Osteocyte (in vitro differentiated cells): ENCODE results near the gene PTPRM. TPM values are rescaled to one million over a fixed set of nuclear protein-coding genes. Genes with fewer than 3 reads are reported as not detected.

Experiments used
- DNase-seq: peaks from one replicate; pipeline ENCODE4 v3.0.0; 2021; ENCODE audit warnings: mixed read lengths; ENCODE audit not compliant: unreplicated experiment; ENCODE audit errors: extremely low spot score
- H3K27ac Mint-ChIP-seq: one replicate; pipeline ENCODE4 v1.8.0; 2021; ENCODE audit warnings: mild to moderate bottlenecking, mixed read lengths; ENCODE audit not compliant: unreplicated experiment
- H3K27me3 Mint-ChIP-seq: one replicate; pipeline ENCODE4 v1.8.0; 2021; ENCODE audit warnings: mixed read lengths; ENCODE audit not compliant: unreplicated experiment
- H3K36me3 Mint-ChIP-seq: one replicate; pipeline ENCODE4 v1.8.0; 2021; ENCODE audit warnings: mixed read lengths; ENCODE audit not compliant: unreplicated experiment
- H3K4me1 Mint-ChIP-seq: one replicate; pipeline ENCODE4 v1.8.0; 2021; ENCODE audit warnings: mixed read lengths; ENCODE audit not compliant: unreplicated experiment
- H3K4me3 Mint-ChIP-seq: one replicate; pipeline ENCODE4 v1.8.0; 2021; ENCODE audit warnings: mild to moderate bottlenecking, moderate library complexity, mixed read lengths; ENCODE audit not compliant: unreplicated experiment
- H3K9me3 Mint-ChIP-seq: one replicate; pipeline ENCODE4 v1.8.0; 2021; ENCODE audit warnings: mixed read lengths; ENCODE audit not compliant: unreplicated experiment
- CTCF ChIP-seq: fragments of 200-600 bp; sonication (generic); IDR thresholded peaks from 2 replicates; pipeline ENCODE4 v1.5.0; 2021; ENCODE audit warnings: antibody characterized with exemption, mild to moderate bottlenecking, moderate library complexity
- total RNA-seq: library from RNA; stranded (reverse); gene quantifications from 2 replicates; pipeline ENCODE4 v1.2.1, GENCODE V29; 2021

PTPRM gene
- total RNA-seq, 1 donor from 2014 or later: 105 TPM

- H3K36me3 Mint-ChIP-seq: peaks cover 5% of the 10 kb centered on the region
- H3K9me3 Mint-ChIP-seq: no peaks in the 10 kb centered on the region
- peak; percentile 10 for TF ChIP-seq CTCF
- no peak overlapping the region for H3K27ac Mint-ChIP-seq
- H3K4me1 Mint-ChIP-seq: peaks cover 2% of the 10 kb centered on the region
- no peak overlapping the region for H3K4me3 Mint-ChIP-seq
- no peaks in the 10 kb centered on the region for H3K27me3 Mint-ChIP-seq
- no peak for DNase-seq
Measured at GRCh38 chr18:7980136-7980535, 413.0 kb downstream of the PTPRM start.

GRCh38 chr18:7980656-7981055, 413.5 kb downstream of the PTPRM start:
- Mint-ChIP-seq H3K9me3 (no peaks in the 10 kb centered on the region), H3K4me1 (peaks cover 2% of the 10 kb centered on the region), H3K36me3 (peaks cover 5% of the 10 kb centered on the region), H3K27me3 (no peaks in the 10 kb centered on the region), H3K4me3 (no peak overlapping the region), H3K27ac (no peak overlapping the region)
- TF ChIP-seq CTCF: no peak
- no peak for DNase-seq

- Mint-ChIP-seq H3K4me3 (no peak overlapping the region), H3K9me3 (no peaks in the 10 kb centered on the region), H3K27ac (no peak overlapping the region), H3K27me3 (no peaks in the 10 kb centered on the region), H3K36me3 (peaks cover 5% of the 10 kb centered on the region), H3K4me1 (peaks cover 8% of the 10 kb centered on the region)
- no peak for DNase-seq
- TF ChIP-seq CTCF: no peak
Measured at GRCh38 chr18:7982216-7982615, 415.1 kb downstream of the PTPRM start.

GRCh38 chr18:7987284-7987976, 420.3 kb downstream of the PTPRM start:
- no peaks in the 10 kb centered on the region for H3K27me3 Mint-ChIP-seq

More at GRCh38 chr18:7987284-7987976, 420.3 kb downstream of the PTPRM start:
- Mint-ChIP-seq H3K4me3 (no peak overlapping the region), H3K36me3 (peaks cover 5% of the 10 kb centered on the region), H3K27ac (peak overlapping the region; percentile 82), H3K4me1 (peaks cover 13% of the 10 kb centered on the region), H3K9me3 (peaks cover under 1% of the 10 kb centered on the region)
- no peak for TF ChIP-seq CTCF
- no peak for DNase-seq
